HG03460 (cell line): ENCODE data around the gene FOXL2.
"Not testable (repeated sequence)": the region's sequence is repeated elsewhere in the genome, so short reads cannot be mapped to it uniquely, and the experiment has no call there.

Source experiments
- ATAC-seq: cut with Tn5 transposase; IDR thresholded peaks from one replicate; pipeline ENCODE4 v1.9.1; 2021; ENCODE audit not compliant: unreplicated experiment

Gene FOXL2

GRCh38 chr3:138933068-138933668 is 13.8 kb downstream of the FOXL2 start:
- no peak for ATAC-seq

GRCh38 chr3:138928727-138929372 is 18.1 kb downstream of the FOXL2 start:
- no peak for ATAC-seq

- ATAC-seq, result no peak
Observed at GRCh38 chr3:138923531-138923994, 23.4 kb downstream of the FOXL2 start.

GRCh38 chr3:138922400-138922799 is 24.5 kb downstream of the FOXL2 start:
- not testable (repeated sequence) for ATAC-seq

- no peak for ATAC-seq
Observed at GRCh38 chr3:138921316-138922292, 25.3 kb downstream of the FOXL2 start.

- no peak for ATAC-seq
Observed at GRCh38 chr3:138919325-138919724, 27.6 kb downstream of the FOXL2 start.

- ATAC-seq, result no peak
Observed at GRCh38 chr3:138916824-138917223, 30.1 kb downstream of the FOXL2 start.

- peak; percentile 77 for ATAC-seq
Observed at GRCh38 chr3:138915503-138916498, 31.1 kb downstream of the FOXL2 start.

GRCh38 chr3:138914870-138915502 is 32.0 kb downstream of the FOXL2 start:
- ATAC-seq, result peak; percentile 21

- no peak for ATAC-seq
Observed at GRCh38 chr3:138913766-138914165, 33.2 kb downstream of the FOXL2 start.

GRCh38 chr3:138912237-138912636 is 34.7 kb downstream of the FOXL2 start:
- no peak for ATAC-seq

- ATAC-seq, result no peak
Observed at GRCh38 chr3:138911621-138912020, 35.3 kb downstream of the FOXL2 start.

GRCh38 chr3:138909904-138910303 is 37.0 kb downstream of the FOXL2 start:
- ATAC-seq, result no peak

GRCh38 chr3:138908846-138909245 is 38.1 kb downstream of the FOXL2 start:
- no peak for ATAC-seq

GRCh38 chr3:138907539-138907938 is 39.4 kb downstream of the FOXL2 start:
- ATAC-seq, result no peak

- no peak for ATAC-seq
Observed at GRCh38 chr3:138902171-138902570, 44.8 kb downstream of the FOXL2 start.

- ATAC-seq, result no peak
Observed at GRCh38 chr3:138901567-138901966, 45.4 kb downstream of the FOXL2 start.

GRCh38 chr3:138899351-138899991 is 47.5 kb downstream of the FOXL2 start:
- no peak for ATAC-seq

- ATAC-seq, result no peak
Observed at GRCh38 chr3:138898708-138899107, 48.2 kb downstream of the FOXL2 start.
